Lower leg skin (tissue), 4 donors: ENCODE results near the gene CCL24. TPM values are rescaled to one million over a fixed set of nuclear protein-coding genes. Genes with fewer than 3 reads are reported as not detected.
"Not testable (repeated sequence)": the region's sequence is repeated elsewhere in the genome, so short reads cannot be mapped to it uniquely, and the experiment has no call there.

Source experiments
- DNase-seq, 2 donors: peaks; one replicate each; pipeline ENCODE4 v3.0.0-alpha.2; 2019; ENCODE audit warnings: low spot score in 2 of 2
- H3K4me3 ChIP-seq: fragments of 200-600 bp; sonication (generic); 2 replicates; pipeline ENCODE4 v1.5.1; 2017; ENCODE audit warnings: mild to moderate bottlenecking, low read depth; ENCODE audit not compliant: poor library complexity, severe bottlenecking
- CTCF ChIP-seq, 3 donors: fragments of 450-650 bp; IDR thresholded peaks; one replicate each; pipeline ENCODE4 v1.5.1; 2016; ENCODE audit warnings: antibody characterized with exemption in 3 of 3, mild to moderate bottlenecking in 3 of 3, moderate library complexity in 2 of 3
- POLR2A ChIP-seq, 2 donors: fragments of 450-650 bp; IDR thresholded peaks; one replicate each; pipeline ENCODE4 v1.6.1; 2016 to 2017; ENCODE audit warnings: antibody characterized with exemption in 2 of 2, mild to moderate bottlenecking in 1 of 2, moderate library complexity in 1 of 2
- WGBS, 2 donors: methylation state at CpG; one replicate each; pipeline ENCODE4 v1.1.5; 2018; 5-methylcytosine and 5-hydroxymethylcytosine counted together
- intact Hi-C: fragments of 100-400 bp; cut with DNase I; formaldehyde crosslinking; loops from one replicate; pipeline ENCODE4 v1.15.0; 2023; ENCODE audit warnings: low total_unique reads
- total RNA-seq, 4 donors: library from RNA; depleted of rRNA; stranded (reverse); fragments of >200 nt; gene quantifications; one replicate each; pipeline ENCODE4 v1.1.0, GENCODE V29; 2016

The CCL24 gene
- total RNA-seq, 4 donors from 2014 or later = 0.64 to 2.0 (median 0.72) TPM; not detected in 1

- intact Hi-C loops = no loop called here
- H3K4me3 ChIP-seq = no peak overlapping the region
- no peak for TF ChIP-seq CTCF (IDR thresholded peaks at IDR 0.05)
- no peak for TF ChIP-seq POLR2A (IDR thresholded peaks at IDR 0.05)
- WGBS, 2 donors = 71 to 78% methylated on average over 4 of the region's 4 CpGs
- DNase-seq = no peak
Measured at GRCh38 chr7:75850235-75850634, 36.6 kb upstream of the CCL24 start.

- DNase-seq = no peak
- TF ChIP-seq CTCF (IDR thresholded peaks at IDR 0.05) (no peak), POLR2A (IDR thresholded peaks at IDR 0.05) (no peak)
- intact Hi-C loops = no loop called here
- WGBS, 2 donors = 63 to 70% methylated on average over 3 of the region's 3 CpGs
- no peak overlapping the region for H3K4me3 ChIP-seq
Measured at GRCh38 chr7:75849573-75849972, 36.0 kb upstream of the CCL24 start.

- no peak for DNase-seq
- WGBS, 2 donors = 74 to 82% methylated on average over 7 of the region's 7 CpGs
- intact Hi-C loops = no loop called here
Measured at GRCh38 chr7:75847707-75848106, 34.1 kb upstream of the CCL24 start.

GRCh38 chr7:75845132-75845531 lies 31.5 kb upstream of the CCL24 start:
- 84 to 89% methylated on average over 6 of the region's 6 CpGs for WGBS, 2 donors
- not testable (repeated sequence) for DNase-seq

More at GRCh38 chr7:75847707-75848106, 34.1 kb upstream of the CCL24 start:
- H3K4me3 ChIP-seq = no peak overlapping the region
- no peak for TF ChIP-seq CTCF (IDR thresholded peaks at IDR 0.05)
- TF ChIP-seq POLR2A (IDR thresholded peaks at IDR 0.05) = no peak

GRCh38 chr7:75844158-75844557 lies 30.6 kb upstream of the CCL24 start:
- intact Hi-C loops = no loop called here
- 92 to 93% methylated on average over 5 of the region's 5 CpGs for WGBS, 2 donors
- no peak for TF ChIP-seq CTCF (IDR thresholded peaks at IDR 0.05)
- no peak overlapping the region for H3K4me3 ChIP-seq
- no peak for DNase-seq

More at GRCh38 chr7:75845132-75845531, 31.5 kb upstream of the CCL24 start:
- H3K4me3 ChIP-seq, intact Hi-C loops: not testable (repeated sequence)

GRCh38 chr7:75843613-75844116 lies 30.1 kb upstream of the CCL24 start:
- WGBS, 2 donors = 90% methylated on average over 9 of the region's 9 CpGs
- no peak overlapping the region for H3K4me3 ChIP-seq
- DNase-seq = no peak
- TF ChIP-seq POLR2A (IDR thresholded peaks at IDR 0.05) (no peak), CTCF (IDR thresholded peaks at IDR 0.05) (no peak)
- intact Hi-C loops = no loop called here
